DMS114 treated with DMSO at 0.1 percent for 48 hours (cell line): ENCODE data around the gene AGBL3.
"Not testable (repeated sequence)": the region's sequence is repeated elsewhere in the genome, so short reads cannot be mapped to it uniquely, and the experiment has no call there.

Source experiments
- DNase-seq: peaks from one replicate; lab custom pipeline; 2025; ENCODE audit not compliant: unreplicated experiment; lab: John Stamatoyannopoulos, UW

The AGBL3 gene

DNA sequence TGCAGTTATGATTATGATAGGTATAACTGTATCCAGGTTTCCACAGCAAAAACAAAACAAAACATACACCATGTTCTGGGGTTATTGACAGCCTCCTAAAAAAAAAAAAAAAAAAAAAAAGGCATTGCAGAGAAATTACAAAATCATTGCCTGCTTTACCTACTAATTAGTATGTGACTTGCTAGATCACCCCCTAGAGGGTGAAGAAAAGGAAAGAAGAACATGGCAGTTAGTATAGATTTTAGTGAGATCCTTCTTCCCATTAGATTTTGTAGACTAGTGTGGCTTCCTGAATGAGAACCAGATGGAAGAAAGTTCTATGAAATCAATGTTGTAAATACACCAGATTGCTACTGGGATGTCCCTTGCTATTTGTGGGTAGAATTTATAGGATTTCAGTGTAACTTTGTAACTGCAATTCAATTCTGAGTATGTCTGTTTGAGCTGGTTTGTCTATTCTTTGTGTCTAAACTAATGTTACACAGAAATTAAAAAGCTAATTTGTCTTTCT lies 24.0 kb upstream of the AGBL3 start:
- DNase-seq, result no peak

GRCh38 chr7:134963036-134963435 lies 23.3 kb upstream of the AGBL3 start:
- DNase-seq, result no peak

DNA sequence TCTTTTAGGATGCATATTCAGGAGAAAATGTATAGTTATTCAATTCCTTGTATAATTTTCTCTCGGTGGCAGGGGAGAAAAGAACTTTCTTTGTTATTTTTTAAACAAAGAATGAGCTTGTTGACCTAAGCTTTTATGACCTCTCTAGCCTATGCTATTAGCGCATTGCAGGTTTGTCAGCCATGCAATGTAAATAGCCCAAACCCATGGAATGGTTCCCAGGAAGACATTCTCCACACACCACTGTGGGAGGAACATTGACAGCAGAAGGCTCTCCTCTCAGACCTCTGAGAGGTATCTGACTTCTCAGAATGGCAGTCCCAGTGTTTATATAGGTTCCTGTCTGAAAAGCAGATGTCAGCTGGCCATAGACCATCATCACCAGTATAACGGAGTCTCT lies 19.6 kb upstream of the AGBL3 start:
- no peak for DNase-seq

- no peak for DNase-seq
Measured at GRCh38 chr7:134968110-134968509, 18.2 kb upstream of the AGBL3 start.

GRCh38 chr7:134981645-134982044 lies 4.7 kb upstream of the AGBL3 start:
- not testable (repeated sequence) for DNase-seq

DNA sequence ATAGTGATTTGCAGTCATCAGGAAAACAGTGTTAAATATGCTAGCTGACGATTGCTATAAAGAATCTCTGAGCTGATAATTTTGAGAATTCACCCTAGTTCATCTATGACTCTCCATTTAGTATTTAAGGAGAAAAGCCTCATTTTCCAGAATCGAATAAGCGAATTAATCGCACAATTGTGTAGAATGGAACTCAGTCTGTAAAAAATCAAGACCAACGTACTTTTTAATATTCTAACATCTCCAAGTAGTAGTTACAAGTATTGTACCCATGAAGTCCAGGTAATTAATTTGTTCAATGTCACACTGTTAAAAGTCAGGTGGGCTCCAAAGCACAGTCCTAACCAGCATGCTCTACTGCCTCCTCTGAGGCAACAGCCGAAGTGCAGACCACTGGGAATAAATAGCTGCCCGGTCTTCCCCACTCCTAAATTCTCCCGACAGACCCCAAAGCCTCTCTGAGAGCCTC lies 380 bp upstream of the AGBL3 start:
- no peak for DNase-seq

DNA sequence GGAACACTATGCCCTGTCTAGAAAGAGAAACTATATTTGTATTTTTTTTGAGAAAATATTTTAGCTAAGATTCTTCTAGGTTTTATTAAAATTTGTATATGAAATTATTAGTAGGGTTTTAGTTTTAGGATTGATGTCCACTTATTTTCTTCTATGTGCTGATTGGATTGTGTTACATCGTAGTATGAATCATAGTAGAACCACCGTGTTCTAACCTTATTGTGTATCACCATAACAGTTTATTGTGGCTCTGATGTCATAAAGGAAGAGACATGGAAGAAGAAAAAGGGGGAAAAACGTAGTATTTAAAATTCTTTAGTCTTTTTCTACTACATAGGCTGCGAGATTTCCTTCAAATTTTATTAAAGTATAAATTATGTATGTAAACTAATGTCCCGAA lies 1.9 kb downstream of the AGBL3 start:
- no peak for DNase-seq

DNA sequence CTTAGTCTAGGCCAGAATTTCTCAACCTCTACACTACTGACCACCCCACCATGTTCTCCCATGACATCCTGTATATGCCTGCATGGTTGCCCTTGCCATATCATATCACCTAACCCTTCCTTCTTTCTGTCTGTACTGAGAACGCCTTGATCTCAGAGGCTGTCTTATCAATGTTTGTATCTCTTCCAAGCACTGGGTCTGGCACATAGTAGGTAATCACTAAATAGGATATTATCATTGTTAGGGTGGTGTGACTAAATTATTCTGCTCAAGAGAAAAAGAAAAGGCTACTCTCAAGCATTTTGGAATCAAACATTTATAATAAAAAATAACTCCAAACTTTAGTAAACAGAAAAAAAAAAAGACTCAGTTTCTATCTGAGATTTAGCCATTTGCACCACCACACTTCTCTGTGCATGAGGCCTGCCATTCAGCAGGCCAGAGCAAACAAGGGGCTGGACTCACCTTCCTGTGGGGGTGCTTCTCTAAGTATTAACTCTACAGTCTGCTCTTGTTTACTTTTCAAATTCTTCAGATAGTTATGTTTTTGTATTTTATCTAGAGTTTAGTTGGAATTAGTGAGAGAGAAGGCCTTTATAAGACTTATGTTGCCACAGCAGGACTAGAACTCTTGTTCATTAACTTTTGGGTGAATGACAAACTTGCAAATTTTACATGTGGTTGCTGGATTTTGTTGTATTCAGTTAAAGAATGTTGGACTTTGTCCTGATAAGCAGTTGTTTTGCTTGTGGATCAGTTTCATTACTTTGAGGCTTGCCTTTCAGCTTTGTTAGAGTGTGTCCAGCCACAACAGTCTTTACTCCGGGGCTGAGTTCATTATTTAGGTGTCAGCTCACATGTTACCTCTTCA lies 5.4 kb downstream of the AGBL3 start:
- DNase-seq, result no peak

- DNase-seq, result no peak
Measured at GRCh38 chr7:134992626-134993179, 6.4 kb downstream of the AGBL3 start.

- DNase-seq, result no peak
Measured at GRCh38 chr7:134993877-134994456, 7.7 kb downstream of the AGBL3 start.

DNA sequence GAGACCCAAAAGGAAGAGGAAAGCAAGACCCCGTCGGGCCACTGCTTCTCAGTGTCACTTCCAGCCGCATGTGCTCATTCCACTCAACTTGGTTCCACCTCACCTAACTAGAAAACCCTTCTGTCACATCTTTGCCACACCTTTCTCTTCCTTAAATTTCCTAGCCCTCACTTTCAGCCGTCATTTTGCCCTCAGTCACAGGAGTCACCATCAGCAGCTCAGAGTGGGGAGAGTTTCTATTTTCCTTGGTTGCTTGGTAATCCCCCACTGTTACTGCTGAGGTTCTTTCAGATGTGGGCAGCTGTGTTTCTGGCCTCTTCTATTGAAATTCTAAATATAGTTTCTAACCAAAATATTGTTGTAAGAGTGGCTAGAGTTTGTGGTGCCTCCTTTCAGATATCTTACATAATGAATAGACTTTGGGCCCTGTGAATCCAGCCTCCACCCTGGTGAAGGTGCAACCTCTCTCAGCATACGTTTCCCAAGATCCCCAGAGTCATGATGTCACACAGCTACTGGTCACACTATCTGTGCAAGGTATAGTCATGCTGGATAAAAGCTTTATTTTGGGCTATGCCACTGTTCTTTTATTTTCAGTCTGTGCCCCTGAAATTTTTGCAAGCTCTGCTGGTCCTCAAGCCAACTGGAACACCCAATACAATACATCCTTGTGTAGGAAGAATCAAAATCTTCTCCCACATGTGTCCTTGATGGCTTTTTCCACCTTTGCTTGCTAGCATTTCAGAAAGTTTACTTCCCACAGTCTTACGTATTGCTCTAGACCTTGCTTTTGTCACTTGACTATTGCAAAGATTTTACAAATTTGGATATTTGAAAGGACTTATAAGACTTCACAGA lies 9.2 kb downstream of the AGBL3 start:
- no peak for DNase-seq

- no peak for DNase-seq
Measured at GRCh38 chr7:134996097-134996550, 9.8 kb downstream of the AGBL3 start.

DNA sequence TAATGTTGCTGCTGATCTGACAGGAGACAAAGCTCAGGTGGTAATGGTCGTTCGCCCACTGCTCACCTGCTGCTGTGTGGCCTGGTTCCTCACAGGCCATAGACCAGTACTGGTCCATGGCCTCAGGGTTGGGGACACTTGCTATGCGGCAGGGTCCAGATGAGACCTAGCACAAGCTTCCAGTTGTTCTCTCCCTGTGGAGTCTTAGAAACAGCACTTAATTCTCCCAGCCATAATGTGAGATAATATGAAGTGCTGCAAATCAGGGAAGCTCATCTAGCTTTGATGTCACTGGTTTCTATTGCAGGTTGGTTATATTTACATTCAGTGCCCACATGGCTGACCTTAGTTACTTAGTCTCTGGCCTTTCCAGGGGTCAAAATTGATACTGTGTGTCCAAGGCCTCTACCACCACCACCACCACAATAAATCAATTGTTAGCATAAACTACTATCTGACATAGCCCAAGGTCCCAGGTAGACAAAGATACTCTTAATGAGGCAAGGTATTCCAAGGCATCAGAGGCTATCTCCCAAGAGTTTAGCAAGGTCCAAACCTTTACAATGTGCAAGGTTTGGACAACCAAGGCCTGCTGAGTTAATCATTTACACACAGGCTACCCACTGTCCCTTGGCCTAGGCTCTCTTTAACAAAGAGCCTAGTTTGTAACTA lies 11.0 kb downstream of the AGBL3 start:
- no peak for DNase-seq

DNA sequence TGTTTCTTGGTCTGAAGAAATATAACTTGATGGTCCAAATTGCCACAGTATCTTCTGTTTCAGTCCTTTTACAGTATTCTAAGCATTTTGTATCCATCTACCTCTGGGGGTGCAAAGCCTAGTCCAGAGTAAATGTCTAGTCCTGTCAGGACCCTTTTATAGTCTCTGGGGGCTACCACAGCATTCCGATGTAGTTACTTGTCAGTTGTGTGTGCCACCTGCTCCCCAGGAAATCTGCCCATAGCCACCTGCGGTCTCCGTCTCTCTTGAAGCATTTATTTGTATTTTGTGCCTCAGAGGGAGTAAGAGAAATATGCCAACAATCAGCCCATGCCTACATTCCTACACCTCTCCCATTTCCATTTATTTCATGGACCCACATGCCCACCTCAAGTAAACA lies 12.8 kb downstream of the AGBL3 start:
- no peak for DNase-seq

GRCh38 chr7:135001390-135002165 lies 15.3 kb downstream of the AGBL3 start:
- no peak for DNase-seq

DNA sequence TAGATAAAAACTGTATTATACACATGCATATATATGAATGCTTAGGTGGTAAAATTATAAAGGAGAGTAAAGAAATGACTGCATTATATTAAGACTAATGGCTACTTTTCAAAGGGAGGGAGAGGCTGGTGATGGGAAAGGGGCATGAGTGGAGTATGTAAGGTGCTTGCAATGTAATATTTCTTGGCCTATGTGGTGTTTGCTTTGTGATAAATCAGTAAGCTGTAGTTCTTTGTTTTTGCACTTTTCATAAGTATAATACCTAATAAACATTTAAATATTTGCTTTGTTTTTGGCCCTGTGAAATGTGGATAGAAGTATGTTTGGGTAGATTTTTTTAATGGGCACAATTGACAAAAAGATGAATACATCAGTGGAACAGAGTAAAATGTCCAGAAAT lies 25.9 kb downstream of the AGBL3 start:
- DNase-seq, result no peak

GRCh38 chr7:135023622-135024021 lies 37.3 kb downstream of the AGBL3 start:
- DNase-seq, result no peak

DNA sequence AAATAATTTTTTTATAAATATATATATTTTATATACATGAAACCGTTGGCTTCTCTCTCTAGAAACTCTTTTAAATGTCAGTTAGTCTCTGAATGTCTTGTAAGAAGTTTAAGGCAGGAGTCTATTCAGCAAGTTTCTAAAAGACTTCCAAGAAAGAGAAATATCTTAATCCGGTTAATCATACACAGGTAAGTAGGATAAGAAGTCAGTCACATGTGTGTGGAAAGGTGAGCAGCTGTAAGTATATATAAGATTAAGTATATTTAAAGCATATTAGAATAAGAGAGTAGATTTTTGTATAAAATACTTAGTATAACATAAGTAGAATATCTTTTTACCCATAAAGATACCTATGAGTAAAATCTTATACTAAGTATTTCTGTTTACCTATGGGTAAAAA lies 48.9 kb downstream of the AGBL3 start:
- no peak for DNase-seq

GRCh38 chr7:135067017-135067416 lies 80.7 kb downstream of the AGBL3 start:
- DNase-seq, result not testable (repeated sequence)

- no peak for DNase-seq
Measured at GRCh38 chr7:135074096-135074495, 87.8 kb downstream of the AGBL3 start.
